ENCODE data around the gene EDNRB. TPM values are rescaled to one million over a fixed set of nuclear protein-coding genes. Genes with fewer than 3 reads are reported as not detected.
"Not testable (repeated sequence)": the region's sequence is repeated elsewhere in the genome, so short reads cannot be mapped to it uniquely, and the experiment has no call there.

Gene EDNRB
- polyA plus RNA-seq (2013, experiment 1 of 2; ENCODE audit: insufficient read length) = 2.1 TPM
- polyA plus RNA-seq (2013, experiment 2 of 2; ENCODE audit: insufficient read length) = 1.6 TPM

DNA sequence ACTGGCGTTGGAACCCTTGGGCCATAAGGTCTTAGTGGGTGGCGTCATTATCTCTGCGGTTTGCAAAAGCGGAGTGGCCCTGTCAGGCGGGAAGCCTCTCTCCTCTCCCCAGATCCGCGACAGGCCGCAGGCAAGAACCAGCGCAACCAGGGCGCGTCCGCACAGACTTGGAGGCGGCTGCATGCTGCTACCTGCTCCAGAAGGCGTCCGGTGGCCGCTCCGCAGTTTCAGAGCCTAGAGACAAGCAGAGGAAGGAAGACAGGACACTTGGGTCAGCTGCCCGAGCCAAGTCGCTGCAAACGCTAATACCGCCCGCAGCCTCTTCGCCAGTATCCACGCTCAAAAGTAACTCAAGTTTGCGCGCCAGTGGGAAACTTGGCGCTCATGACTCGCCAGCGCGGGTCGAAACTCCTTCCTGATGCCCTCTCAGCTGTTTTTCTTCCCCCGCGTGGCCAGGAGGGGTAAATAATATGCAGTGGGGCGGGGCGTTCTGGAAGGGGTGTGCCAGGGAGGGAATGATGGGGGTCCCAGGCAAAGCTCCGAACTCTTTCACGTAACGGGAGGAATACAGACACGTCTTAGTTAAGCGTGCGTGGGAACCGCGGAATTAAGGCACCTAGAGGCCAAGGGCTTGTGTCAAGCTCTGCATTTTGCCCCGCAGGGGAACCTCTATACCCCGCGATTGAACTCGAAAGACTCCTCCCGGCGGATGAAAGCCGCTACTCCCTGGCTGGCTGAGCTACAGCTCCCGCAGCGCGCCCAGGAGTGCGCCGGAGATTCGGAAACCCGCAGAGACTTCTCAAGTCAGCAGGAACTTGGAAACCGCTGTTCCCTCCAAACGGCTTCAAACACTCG is at the start of gene EDNRB:
TSS of gene EDNRB (minus strand) at position 441 of the 855 bp plus-strand sequence. CDS start at position 183, 258 bp downstream.
- DNase-seq = peak; percentile 22

DNA sequence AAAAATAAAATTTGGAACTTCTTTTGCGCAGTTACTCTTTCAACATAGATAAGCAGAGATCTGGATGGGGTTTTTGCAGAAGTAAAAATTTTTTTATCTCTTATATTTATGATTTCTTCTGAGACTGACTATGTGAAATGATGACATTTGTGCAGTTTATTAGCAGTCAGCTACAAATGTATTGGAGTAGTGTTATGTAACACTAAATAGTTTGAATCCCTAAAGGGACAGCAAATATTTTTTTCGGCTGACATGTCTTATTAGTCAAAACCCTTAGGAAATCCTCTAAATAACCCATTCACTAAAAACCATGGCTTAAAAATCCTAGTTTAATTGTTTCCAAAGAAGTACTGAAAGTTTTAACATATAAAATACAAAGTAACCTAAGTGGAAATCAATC is 48.0 kb upstream of the EDNRB start:
- DNase-seq = no peak

DNA sequence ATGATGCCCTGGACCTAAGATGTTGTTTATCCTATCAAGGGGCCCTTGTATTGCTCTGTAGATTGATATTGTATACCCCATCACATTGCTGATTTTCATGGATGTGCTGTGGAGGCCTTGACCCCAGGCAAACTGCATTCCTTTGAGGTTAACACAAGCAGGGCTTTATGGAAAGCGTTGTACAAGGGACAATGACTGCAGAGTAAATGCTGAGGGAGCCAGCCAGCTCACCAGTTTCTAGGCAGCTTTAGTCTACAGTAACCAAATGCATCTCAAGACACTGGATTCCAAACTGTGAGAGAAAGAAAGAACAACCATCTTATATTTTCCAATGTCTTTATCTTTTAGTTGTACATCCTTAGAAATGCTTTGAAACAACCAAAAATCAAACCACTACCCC is 34.1 kb upstream of the EDNRB start:
- DNase-seq = no peak

DNA sequence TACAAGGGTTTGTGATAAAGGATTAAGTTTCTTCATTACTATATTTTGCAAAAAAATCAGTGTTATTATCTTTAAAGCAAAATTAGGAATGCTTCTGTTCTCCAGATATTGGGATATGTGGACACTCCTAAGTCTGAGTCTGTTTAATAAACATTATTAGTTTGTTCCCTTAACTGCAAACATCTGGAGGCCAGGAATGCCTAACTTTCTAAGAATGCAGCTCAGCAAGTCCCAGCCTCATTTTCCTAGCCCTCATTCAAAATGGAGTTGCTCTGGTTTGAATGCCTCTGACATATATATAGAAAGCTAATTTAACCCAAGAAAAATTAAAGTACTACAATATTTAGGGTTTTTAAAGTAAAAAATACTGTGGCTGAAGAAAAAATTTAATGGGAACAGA is 33.6 kb upstream of the EDNRB start:
- no peak for DNase-seq

DNA sequence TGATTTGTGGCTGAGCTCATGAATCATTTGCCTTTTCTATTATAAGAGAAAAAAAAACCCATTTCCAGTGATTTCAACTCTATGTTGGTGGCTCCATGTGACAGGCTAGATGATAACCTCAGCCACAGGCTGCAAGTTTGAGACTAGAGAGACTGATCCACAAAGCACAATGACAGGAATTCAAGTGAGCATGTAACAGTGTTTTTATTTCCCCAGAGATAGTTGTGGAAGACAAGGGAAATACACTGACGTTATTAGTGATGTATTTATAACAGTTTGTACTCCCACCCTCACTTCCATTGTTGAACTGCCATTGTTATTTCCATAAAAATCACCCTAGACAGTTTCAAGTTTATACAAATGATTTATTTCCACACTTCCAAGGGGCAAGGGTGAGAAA is 27.9 kb upstream of the EDNRB start:
- DNase-seq = no peak

DNA sequence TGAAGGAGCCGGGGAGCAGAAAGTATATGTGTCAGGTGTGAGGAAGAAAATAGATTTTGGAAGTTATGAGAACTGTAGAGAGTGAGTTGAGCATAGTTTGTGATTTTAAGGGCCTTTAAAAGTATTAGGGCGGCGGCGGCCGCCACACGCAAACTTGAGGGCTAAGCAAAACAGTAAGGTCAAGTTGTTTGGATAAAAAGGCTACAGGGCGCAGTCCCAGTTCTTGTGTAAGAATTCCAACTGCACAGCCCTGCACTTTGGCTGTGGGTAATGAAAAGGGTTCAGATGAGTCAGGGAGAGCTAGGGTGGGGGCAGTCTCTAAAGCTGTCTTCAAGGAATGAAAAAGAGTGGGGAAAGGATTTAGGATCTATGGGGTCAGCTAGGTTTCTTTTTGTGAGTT is 16.4 kb upstream of the EDNRB start:
- DNase-seq = not testable (repeated sequence)

DNA sequence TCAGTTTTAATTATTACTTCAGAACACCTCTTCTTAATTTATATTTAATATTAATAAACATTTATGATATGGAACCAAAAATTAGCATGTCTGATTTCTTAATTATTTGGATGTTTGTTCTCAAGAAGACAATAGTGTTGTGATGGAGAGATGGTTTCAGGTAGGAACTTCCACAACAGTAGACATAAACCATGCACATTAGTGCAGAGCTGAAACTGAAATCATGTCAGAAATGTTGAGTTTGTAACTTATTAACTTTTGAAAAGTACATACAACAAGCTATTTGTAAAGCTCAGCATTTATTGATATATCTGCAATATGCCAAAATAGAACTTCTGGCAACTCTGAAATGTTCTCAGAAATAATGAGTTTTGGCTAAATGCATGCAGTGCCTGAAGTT is 11.8 kb upstream of the EDNRB start:
- no peak for DNase-seq

DNA sequence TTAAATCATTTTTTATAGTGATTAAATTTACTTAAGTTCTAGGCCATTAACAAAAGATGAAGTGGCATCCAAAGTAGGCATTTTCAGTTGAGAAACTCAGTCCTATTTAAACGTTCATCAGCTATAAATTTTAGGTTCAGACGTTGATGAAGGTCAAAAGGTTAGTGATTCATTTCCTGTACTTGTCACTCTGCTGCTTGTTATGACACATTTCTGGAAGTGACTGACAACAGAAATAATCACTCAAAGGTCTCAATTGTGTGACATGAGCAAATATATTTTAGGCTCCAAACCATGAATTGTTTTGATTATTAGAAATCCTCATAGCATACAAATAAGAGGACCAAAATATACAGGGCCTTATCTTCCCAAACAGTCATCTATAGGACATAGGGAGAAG is 10.3 kb upstream of the EDNRB start:
- DNase-seq = no peak

DNA sequence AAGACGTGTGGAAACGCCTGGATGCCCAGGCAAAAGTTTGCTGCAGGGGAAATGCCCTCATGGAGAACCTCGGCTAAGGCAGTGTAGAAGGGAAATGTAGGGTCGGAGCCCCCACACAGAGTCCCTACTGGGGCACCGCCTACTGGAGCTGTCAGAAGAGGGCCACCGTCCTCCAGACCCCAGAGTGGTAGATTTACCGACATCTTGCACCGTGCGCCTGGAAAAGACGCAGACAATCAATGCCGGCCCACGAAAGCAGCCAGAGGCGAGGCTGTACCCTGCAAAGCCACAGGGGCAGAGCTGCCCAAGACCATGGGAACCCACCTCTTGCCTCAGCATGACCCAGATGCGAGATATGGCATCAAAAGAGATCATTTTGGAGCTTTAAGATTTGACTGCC is 7.0 kb upstream of the EDNRB start:
- DNase-seq = no peak

DNA sequence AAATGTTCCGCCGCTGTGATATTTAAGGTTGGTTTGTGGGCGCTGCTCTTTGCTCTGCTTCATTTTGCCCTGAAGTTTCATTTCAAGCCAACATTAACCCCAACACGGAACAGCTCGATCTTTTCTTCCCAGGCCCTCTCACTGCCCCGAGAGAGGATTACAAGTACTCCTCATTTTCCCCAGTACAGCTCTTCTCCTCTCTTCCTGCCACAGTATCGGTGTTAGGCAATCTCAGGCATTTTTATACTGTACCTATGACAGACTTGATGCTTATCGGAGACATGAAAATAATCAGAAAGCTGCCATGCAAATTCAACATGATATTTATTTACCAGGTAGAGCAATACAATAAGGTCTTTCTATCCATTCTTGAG is 1.3 kb upstream of the EDNRB start:
- DNase-seq = no peak

DNA sequence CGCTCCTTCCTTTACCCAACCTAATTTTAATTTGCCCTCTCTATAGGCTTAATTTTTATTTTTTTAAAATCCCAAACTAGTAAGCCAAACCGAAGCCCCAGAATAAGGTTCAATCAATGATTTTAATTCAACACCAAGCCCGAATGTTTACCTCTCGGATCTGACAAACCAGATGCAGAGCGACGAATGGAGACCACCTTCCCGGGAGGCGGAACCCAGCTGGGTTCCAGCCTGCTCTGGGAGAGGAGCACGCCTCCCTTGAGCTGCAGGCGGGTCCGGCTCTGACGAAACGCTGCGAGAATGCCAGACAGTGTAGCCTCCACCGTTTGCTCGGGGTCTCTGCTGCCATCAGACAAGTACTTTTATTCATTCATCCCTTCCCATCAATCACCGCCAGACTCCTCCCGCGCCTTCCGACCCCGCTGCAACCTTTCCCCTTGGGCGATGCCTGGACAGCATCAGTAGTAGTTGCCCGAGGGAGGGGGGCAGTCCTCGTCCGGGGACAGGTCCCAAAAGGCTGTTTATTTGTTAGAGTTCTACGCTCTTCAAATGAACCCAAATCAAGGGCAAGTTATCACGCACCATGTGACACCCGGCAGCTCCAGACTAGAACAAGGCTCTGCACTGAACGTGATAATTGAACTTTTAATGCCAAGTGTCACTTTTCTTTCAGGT is 752 bp upstream of the EDNRB start:
- DNase-seq = peak; percentile 29

DNA sequence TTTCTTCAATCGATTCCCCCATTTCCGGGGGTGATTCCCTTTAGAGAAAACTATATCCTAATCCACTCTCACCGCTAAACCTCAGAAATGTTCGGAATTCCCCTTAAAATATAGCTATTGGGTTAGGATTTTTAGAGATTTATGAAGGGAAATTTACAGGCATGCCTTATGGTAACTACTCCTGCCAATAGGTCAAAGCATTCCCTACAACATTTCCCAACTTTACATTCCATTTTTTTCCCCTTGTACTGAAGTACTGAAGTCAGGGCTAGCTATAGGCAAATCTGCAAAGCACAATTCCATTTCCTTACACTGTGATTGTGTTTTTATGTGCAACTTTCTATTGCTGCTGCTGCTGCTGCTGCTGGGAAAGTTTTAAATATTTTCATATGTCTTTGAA is 2.1 kb downstream of the EDNRB start:
- peak; percentile 21 for DNase-seq

DNA sequence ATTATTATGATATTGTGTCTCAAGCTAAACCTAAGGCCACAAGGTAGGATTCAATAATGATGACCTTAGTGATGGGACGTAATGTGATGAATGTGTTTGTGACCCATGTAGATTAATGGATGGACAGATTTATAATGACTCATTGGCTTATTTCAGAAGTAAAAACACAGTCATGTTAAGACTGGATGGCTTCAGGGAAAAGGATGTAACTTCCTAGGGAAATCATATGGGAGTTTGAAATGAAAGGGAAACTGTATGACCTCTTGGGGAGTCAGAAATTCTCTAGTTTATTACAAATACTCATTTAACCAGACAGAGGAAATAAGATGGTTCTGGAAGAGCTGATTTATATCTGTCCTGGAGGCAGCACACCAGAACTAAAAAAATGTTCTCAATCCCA is 2.9 kb downstream of the EDNRB start:
- no peak for DNase-seq

DNA sequence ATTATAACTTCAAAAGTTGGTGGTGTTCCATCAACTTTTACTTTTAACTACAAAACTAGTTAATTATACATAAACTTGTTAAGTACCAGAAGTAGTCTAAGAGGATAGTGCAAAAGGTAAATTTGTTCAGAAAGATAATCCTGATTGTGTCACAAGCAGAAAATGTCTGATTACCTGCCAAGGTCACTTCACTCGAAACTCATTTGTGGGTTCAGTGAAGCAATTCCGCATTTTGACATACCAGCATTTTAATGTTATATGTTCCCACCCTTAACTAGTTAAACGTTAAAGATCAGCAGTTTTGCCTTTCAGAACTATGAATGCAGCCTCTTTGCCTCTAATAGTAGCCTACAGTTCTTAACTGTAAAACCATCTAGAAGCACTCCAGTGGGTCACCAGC is 5.6 kb downstream of the EDNRB start:
- DNase-seq = no peak

DNA sequence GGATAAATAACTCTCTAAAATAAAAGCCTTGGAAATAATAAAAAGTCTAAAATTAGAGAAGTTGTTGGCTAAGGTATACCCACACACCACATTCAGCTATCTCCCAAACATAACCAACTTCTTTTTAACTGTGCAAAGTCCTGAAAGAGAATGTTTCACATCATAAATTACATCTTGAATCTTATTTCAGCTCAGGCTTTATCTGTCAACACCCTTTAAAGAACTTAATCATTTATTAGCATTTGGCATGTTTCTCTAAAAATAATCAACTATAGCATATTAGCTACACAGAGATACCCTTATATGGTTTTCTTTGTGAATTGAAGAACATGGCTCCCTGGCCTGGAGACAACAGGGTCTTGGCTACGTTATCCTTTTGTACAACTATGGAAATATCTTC is 6.9 kb downstream of the EDNRB start:
- DNase-seq = no peak

DNA sequence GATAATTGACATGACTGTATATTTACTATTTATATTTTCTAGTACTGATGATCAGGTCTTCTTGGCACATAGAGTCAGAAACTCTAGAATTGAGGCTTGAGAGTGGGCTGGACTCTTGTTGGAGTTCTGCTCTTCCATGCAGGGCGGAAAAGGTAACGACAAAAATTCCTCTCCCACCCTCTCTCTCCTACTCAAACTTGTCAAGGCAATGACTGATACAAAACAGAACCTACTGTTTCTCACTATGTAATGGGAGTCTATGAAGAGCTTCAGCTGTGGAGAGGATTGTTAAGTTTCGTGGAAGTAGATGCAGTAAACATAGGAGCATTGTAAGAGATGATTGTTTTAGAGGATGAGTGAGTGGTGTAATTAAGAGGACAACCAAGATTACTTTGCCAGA is 8.8 kb downstream of the EDNRB start:
- DNase-seq = no peak

DNA sequence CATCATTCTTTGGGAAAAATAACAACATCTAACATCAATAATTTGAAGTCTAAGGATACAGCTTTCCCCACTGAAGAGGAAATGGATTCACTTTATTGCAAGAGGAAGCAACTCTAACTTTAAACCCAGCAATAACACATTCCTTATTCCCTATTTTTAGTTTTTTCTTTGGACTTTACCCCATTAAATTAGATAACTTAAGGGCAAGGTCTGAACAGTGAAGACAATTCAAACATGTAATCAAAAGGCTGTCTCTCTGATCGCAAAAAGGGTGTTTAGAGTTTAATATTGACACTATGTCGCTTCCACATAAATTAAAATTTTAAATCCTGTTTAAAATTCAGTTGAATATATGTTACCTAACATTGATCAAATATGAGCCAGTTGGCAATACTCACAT is 10.1 kb downstream of the EDNRB start:
- no peak for DNase-seq

DNA sequence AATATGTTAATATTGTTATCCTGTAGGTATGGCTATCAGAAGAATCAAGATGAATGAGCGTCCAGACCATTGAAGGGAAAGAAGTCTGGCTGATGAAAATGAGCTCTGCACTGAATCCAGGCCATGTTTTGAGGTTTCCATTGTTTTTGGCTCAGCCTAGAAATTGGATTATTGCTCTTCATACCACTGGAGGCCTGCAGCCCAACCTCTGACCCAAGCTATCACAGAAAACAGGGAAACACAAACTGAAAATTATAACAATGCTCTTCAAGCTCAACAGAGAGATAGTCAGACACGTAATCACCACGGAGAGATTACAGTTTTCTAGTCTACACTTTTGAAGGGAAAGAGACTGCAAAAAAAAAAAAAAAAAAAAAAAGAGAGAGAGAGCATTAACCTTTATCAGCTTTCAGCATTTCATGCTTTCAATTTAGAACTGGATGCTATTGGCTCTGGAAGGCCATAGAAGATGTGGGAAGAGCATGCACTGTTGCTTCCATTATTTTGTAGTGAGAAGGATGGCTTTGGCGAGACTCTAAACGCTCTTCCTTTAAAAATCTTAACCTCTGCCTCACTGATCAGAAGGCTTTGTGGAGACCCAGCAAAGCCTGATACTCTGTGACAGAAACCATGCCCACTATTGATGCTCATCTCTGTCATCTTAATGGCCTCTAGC is 10.8 kb downstream of the EDNRB start:
- no peak for DNase-seq

DNA sequence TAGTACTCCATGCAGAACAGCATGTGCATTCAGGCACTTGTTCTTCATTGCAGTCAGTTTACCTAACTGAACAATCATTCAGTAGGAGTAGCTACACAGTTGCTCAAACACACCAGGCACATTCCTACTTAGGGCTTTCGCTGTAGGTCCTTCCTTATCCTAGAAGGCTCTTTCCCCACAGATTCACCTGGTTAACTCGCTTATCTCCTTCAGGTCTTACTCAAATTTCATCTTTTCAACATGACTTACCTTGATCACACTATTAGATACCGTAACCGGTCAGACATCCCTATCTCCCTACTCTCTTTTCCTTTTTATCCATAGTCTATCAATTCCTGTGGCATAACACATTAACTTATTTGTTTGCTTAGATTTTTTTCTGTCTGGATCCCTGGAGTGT is 14.6 kb downstream of the EDNRB start:
- no peak for DNase-seq

DNA sequence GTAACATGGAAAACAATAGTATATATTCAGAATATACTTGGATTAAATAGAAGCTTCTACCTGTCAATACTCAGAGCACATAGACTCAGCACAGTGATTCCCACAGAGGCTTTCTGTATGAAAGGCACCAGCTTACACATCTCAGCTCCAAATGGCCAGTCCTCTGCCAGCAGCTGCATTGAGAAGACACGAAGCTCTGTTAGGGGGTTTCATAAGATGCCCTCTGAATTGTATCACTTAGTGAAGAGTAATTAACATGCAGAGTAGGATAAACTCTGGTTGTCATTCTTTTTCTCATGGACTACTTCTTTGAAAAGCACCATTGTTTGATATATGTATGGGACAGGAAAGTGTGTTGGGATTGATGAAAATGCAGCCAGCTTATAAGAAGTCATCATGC is 15.2 kb downstream of the EDNRB start:
- DNase-seq = no peak

DNA sequence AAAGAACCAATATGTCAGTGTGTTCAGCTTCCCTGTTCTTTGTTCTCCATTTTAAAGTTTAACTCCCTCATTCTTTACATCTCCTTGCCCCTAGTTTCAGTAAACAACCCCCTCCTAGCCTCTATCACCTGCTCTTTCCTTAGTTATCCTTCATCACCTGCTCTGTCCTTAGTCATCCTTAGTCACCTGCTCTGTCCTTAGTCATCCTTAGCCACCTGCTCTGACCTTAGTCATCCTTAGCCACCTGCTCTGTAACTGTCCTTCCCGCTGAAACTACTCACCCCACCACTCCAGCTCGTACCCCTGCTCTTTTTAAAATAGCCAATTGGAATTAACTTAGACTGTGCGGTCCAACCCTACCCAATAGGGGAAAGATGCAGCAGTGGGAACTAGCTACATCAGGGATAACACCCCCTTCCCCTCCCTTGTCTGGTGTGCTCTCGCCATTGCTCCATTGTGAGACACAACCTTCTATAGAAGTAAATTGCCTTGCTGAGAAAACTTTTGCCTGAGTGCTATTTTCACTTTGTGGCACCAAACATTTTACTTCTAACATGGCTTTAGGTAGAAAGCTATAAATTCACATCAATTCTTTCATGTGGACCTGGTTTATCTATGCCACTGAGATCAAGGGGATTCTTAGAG is 16.2 kb downstream of the EDNRB start:
- DNase-seq = no peak

DNA sequence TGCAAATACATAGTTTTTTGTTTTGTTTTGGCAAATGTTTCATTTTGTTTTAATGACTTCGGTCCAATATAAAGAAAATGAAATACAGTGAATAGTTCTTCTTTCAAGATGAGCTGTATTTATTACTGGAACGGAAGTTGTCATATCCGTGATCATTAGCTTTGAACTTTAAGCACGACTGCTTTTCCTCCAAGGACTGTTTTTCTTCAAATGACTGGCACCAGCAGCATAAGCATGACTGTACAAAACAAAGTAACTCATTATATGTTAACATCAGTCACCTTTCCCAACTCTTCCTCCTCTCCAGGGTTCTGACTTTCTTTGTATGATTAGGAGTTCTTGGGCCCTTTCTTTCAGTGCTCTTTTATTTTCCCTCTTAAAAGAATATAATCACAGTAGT is 20.5 kb downstream of the EDNRB start:
- no peak for DNase-seq

DNA sequence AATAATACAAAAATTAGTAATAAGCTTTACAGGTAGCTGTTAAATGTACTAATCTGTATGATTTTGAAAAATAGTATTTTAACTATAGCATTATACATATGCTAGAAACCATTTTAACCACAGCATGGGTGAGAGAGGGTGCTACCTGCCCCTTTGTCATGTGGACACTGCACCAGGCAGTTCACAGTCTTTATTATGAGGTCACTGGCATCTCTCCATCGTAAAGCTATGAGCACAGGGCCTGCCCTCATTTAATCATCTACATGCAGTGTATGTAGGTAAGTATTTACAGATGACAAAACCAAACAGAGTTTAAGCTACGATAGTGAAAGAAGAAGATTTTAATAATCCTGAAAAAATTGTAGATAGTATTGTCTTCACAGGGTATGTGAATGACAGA is 21.7 kb downstream of the EDNRB start:
- DNase-seq = no peak

All from fibroblast of skin of abdomen (primary cell).